Measurements from ENCODE around the gene SLC44A1. TPM values are rescaled to one million over a fixed set of nuclear protein-coding genes. Genes with fewer than 3 reads are reported as not detected.

Gene SLC44A1
- total RNA-seq, 4 donors from 2014 or later, result 39.3 to 94.1 (median 58.3) TPM

GRCh38 chr9:105415662-105415980, 171.2 kb downstream of the SLC44A1 start:
- Histone ChIP-seq H3K4me3 (no peak overlapping the region), H3K9me3 (peaks cover 0 to 5% of the 10 kb centered on the region in 2 donors), H3K36me3 (no peaks in the 10 kb centered on the region), H3K27ac (no peak overlapping the region), H3K27me3 (no peaks in the 10 kb centered on the region), H3K4me1 (peaks cover 0 to 20% (median 3%) of the 10 kb centered on the region in 4 donors)
- no peak for TF ChIP-seq POLR2A (IDR thresholded peaks at IDR 0.05)
- TF ChIP-seq CTCF (IDR thresholded peaks at IDR 0.05), result no peak
- TF ChIP-seq POLR2AphosphoS5 (IDR thresholded peaks at IDR 0.05), result no peak
- no peak for TF ChIP-seq EP300 (IDR thresholded peaks at IDR 0.05; ENCODE audit: low read depth)
- no peak for DNase-seq
- in situ Hi-C loops (cut with MboI; ENCODE audit: low pct_ligation_motif_present in 1 of 4, low pct_unique_long_range_greater_than_20kb in 1 of 4, low sequenced_read_pairs in 3 of 4), result loop anchor here (10.0 to 25.0 kb wide), 7 partner anchors 251 to 628 kb away; partner anchors contain the start of gene ABCA1 (in 2 of the 4)
- whole genome bisulfite sequencing, 2 donors (ENCODE audit: low coverage in 1 of 2), result 74 to 88% methylated on average over 7 to 8 of the region's 8 CpGs
- intact Hi-C loops (cut with DNase I; ENCODE audit: low total_unique reads), result loop anchor here (10.0 kb wide), 2 partner anchors 491 to 551 kb away; partner anchors contain the start of gene ABCA1

GRCh38 chr9:105416840-105417239, 172.4 kb downstream of the SLC44A1 start:
- WGBS, 2 donors (ENCODE audit: low coverage in 1 of 2), result 62 to 88% methylated on average over 1 of the region's 1 CpG
- H3K36me3 ChIP-seq, result no peaks in the 10 kb centered on the region
- TF ChIP-seq POLR2AphosphoS5 (IDR thresholded peaks at IDR 0.05) (no peak), CTCF (IDR thresholded peaks at IDR 0.05) (no peak), POLR2A (IDR thresholded peaks at IDR 0.05) (no peak), EP300 (IDR thresholded peaks at IDR 0.05; ENCODE audit: low read depth) (no peak)
- no peak overlapping the region for H3K4me3 ChIP-seq
- no peaks in the 10 kb centered on the region for H3K27me3 ChIP-seq
- in situ Hi-C loops (cut with MboI; ENCODE audit: low pct_ligation_motif_present in 1 of 4, low pct_unique_long_range_greater_than_20kb in 1 of 4, low sequenced_read_pairs in 3 of 4) (loop anchor here (10.0 to 25.0 kb wide), 7 partner anchors 252 to 630 kb away; partner anchors contain the start of gene ABCA1 (in 2 of the 4)), intact Hi-C loops (cut with DNase I; ENCODE audit: low total_unique reads) (loop anchor here (10.0 kb wide), 2 partner anchors 492 to 552 kb away; partner anchors contain the start of gene ABCA1)
- H3K4me1 ChIP-seq, result peaks cover 0 to 20% (median 3%) of the 10 kb centered on the region in 4 donors
- H3K27ac ChIP-seq, result no peak overlapping the region
- DNase-seq, result no peak
- H3K9me3 ChIP-seq, result peaks cover 0 to 1% of the 10 kb centered on the region in 2 donors

GRCh38 chr9:105418588-105419500, 174.4 kb downstream of the SLC44A1 start:
- Histone ChIP-seq H3K27ac (no peak overlapping the region), H3K9me3 (no peaks in the 10 kb centered on the region), H3K36me3 (no peaks in the 10 kb centered on the region), H3K27me3 (no peaks in the 10 kb centered on the region), H3K4me3 (no peak overlapping the region), H3K4me1 (peaks cover 0 to 17% (median 3%) of the 10 kb centered on the region in 4 donors)
- 62 to 65% methylated on average over 2 to 3 of the region's 3 CpGs for WGBS, 2 donors (ENCODE audit: low coverage in 1 of 2)
- in situ Hi-C loops (cut with MboI; ENCODE audit: low pct_ligation_motif_present in 1 of 4, low pct_unique_long_range_greater_than_20kb in 1 of 4, low sequenced_read_pairs in 3 of 4), result loop anchor here (10.0 to 25.0 kb wide), 7 partner anchors 254 to 632 kb away; partner anchors contain the start of gene ABCA1 (in 2 of the 4)
- intact Hi-C loops (cut with DNase I; ENCODE audit: low total_unique reads), result loop anchor here (10.0 kb wide), 2 partner anchors 494 to 554 kb away; partner anchors contain the start of gene ABCA1
- TF ChIP-seq POLR2AphosphoS5 (IDR thresholded peaks at IDR 0.05) (no peak), POLR2A (IDR thresholded peaks at IDR 0.05) (no peak), EP300 (IDR thresholded peaks at IDR 0.05; ENCODE audit: low read depth) (no peak), CTCF (IDR thresholded peaks at IDR 0.05) (no peak)
- no peak for DNase-seq
